Urinary bladder (tissue), 4 donors: ENCODE data around the gene ADCK1. TPM values are rescaled to one million over a fixed set of nuclear protein-coding genes. Genes with fewer than 3 reads are reported as not detected.

ENCODE experiments used
- DNase-seq: peaks from one replicate; pipeline ENCODE4 v3.0.0-alpha.2; 2015; ENCODE audit errors: extremely low spot score
- H3K27ac ChIP-seq: one replicate; pipeline ENCODE4 v1.5.1; 2013; ENCODE audit warnings: low read depth, mild to moderate bottlenecking, moderate library complexity
- H3K36me3 ChIP-seq: one replicate; pipeline ENCODE4 v1.6.1; 2013; ENCODE audit warnings: mild to moderate bottlenecking, moderate library complexity; ENCODE audit not compliant: insufficient read depth
- H3K4me1 ChIP-seq: one replicate; pipeline ENCODE4 v1.6.1; 2013; ENCODE audit warnings: mild to moderate bottlenecking, moderate library complexity; ENCODE audit not compliant: insufficient read depth
- H3K4me3 ChIP-seq: one replicate; pipeline ENCODE4 v1.5.1; 2013; ENCODE audit warnings: low read depth, low read length
- WGBS: extraction: QIAGEN DNeasy Blood & Tissue Kit; methylation state at CpG from one replicate; pipeline ENCODE4 v1.1.7; 2013; 5-methylcytosine and 5-hydroxymethylcytosine counted together
- polyA plus RNA-seq: library from polyadenylated mRNA; stranded (reverse); fragments of 200-250 nt; gene quantifications from one replicate; pipeline ENCODE4 v1.2.3, GENCODE V29; 2013
- total RNA-seq: library from RNA; depleted of rRNA; stranded (reverse); fragments of >200 nt; gene quantifications from one replicate; pipeline ENCODE4 v1.2.3, GENCODE V29; 2014
- donor health status: healthy with polysubstance abuse.
- donor health status: healthy.

Gene ADCK1
- total and polyA plus RNA-seq, 2 donors = 6.1 to 9.0 TPM

GRCh38 chr14:77830692-77831091, 30.8 kb downstream of the ADCK1 start:
- no peak for DNase-seq
- no peak overlapping the region for H3K27ac ChIP-seq
- peaks cover 2% of the 10 kb centered on the region for H3K36me3 ChIP-seq
- no peaks in the 10 kb centered on the region for H3K4me1 ChIP-seq
- no peak overlapping the region for H3K4me3 ChIP-seq
- 89% methylated on average over 2 of the region's 2 CpGs for WGBS

GRCh38 chr14:77832297-77832696, 32.4 kb downstream of the ADCK1 start:
- no peak overlapping the region for H3K4me3 ChIP-seq
- H3K4me1 ChIP-seq = no peaks in the 10 kb centered on the region
- peaks cover 2% of the 10 kb centered on the region for H3K36me3 ChIP-seq
- 37% methylated on average over 3 of the region's 3 CpGs for WGBS
- H3K27ac ChIP-seq = no peak overlapping the region
- no peak for DNase-seq

GRCh38 chr14:77837926-77838325, 38.0 kb downstream of the ADCK1 start:
- whole genome bisulfite sequencing = 73% methylated on average over 7 of the region's 7 CpGs
- no peak for DNase-seq
- no peak overlapping the region for H3K4me3 ChIP-seq
- no peak overlapping the region for H3K27ac ChIP-seq
- no peaks in the 10 kb centered on the region for H3K36me3 ChIP-seq
- no peaks in the 10 kb centered on the region for H3K4me1 ChIP-seq

- Histone ChIP-seq H3K4me1 (no peaks in the 10 kb centered on the region), H3K36me3 (no peaks in the 10 kb centered on the region), H3K27ac (no peak overlapping the region), H3K4me3 (no peak overlapping the region)
- DNase-seq = no peak
- 53% methylated on average over 8 of the region's 8 CpGs for WGBS
These were observed 39.1 kb downstream of the ADCK1 start for GRCh38 chr14:77838831-77839511.

GRCh38 chr14:77843195-77843594, 43.3 kb downstream of the ADCK1 start:
- H3K27ac ChIP-seq = no peak overlapping the region
- DNase-seq = no peak
- no peak overlapping the region for H3K4me3 ChIP-seq
- WGBS = 84% methylated on average over 3 of the region's 3 CpGs
- no peaks in the 10 kb centered on the region for H3K4me1 ChIP-seq
- no peaks in the 10 kb centered on the region for H3K36me3 ChIP-seq

- no peak overlapping the region for H3K27ac ChIP-seq
- WGBS = 95% methylated on average over 1 of the region's 1 CpG
- DNase-seq = no peak
- H3K4me3 ChIP-seq = no peak overlapping the region
- H3K36me3 ChIP-seq = no peaks in the 10 kb centered on the region
- H3K4me1 ChIP-seq = no peaks in the 10 kb centered on the region
These were observed 43.7 kb downstream of the ADCK1 start for GRCh38 chr14:77843651-77844050.

- 74% methylated on average over 4 of the region's 4 CpGs for WGBS
- Histone ChIP-seq H3K4me1 (no peaks in the 10 kb centered on the region), H3K4me3 (no peak overlapping the region), H3K36me3 (no peaks in the 10 kb centered on the region), H3K27ac (no peak overlapping the region)
- DNase-seq = no peak
These were observed 44.9 kb downstream of the ADCK1 start for GRCh38 chr14:77844802-77845201.

- no peak overlapping the region for H3K4me3 ChIP-seq
- H3K27ac ChIP-seq = no peak overlapping the region
- 82% methylated on average over 3 of the region's 3 CpGs for WGBS
- H3K4me1 ChIP-seq = no peaks in the 10 kb centered on the region
- no peaks in the 10 kb centered on the region for H3K36me3 ChIP-seq
- DNase-seq = no peak
These were observed 48.1 kb downstream of the ADCK1 start for GRCh38 chr14:77848031-77848430.

- Histone ChIP-seq H3K36me3 (no peaks in the 10 kb centered on the region), H3K4me3 (no peak overlapping the region), H3K27ac (no peak overlapping the region), H3K4me1 (no peaks in the 10 kb centered on the region)
- no peak for DNase-seq
- 94% methylated on average over 1 of the region's 1 CpG for WGBS
These were observed 49.8 kb downstream of the ADCK1 start for GRCh38 chr14:77849711-77850110.

- H3K36me3 ChIP-seq = no peaks in the 10 kb centered on the region
- H3K4me1 ChIP-seq = no peaks in the 10 kb centered on the region
- H3K4me3 ChIP-seq = no peak overlapping the region
- no peak for DNase-seq
- H3K27ac ChIP-seq = no peak overlapping the region
These were observed 54.0 kb downstream of the ADCK1 start for GRCh38 chr14:77853919-77854318.

GRCh38 chr14:77856941-77857340, 57.0 kb downstream of the ADCK1 start:
- H3K36me3 ChIP-seq = no peaks in the 10 kb centered on the region
- H3K4me3 ChIP-seq = no peak overlapping the region
- 94% methylated on average over 6 of the region's 6 CpGs for WGBS
- H3K4me1 ChIP-seq = no peaks in the 10 kb centered on the region
- no peak for DNase-seq
- H3K27ac ChIP-seq = no peak overlapping the region

- H3K4me3 ChIP-seq = no peak overlapping the region
- 91% methylated on average over 6 of the region's 6 CpGs for WGBS
- no peaks in the 10 kb centered on the region for H3K36me3 ChIP-seq
- no peak overlapping the region for H3K27ac ChIP-seq
- no peak for DNase-seq
- H3K4me1 ChIP-seq = no peaks in the 10 kb centered on the region
These were observed 60.1 kb downstream of the ADCK1 start for GRCh38 chr14:77859934-77860570.

GRCh38 chr14:77861201-77861600, 61.3 kb downstream of the ADCK1 start:
- no peak overlapping the region for H3K27ac ChIP-seq
- H3K36me3 ChIP-seq = no peaks in the 10 kb centered on the region
- 84% methylated on average over 6 of the region's 6 CpGs for WGBS
- no peaks in the 10 kb centered on the region for H3K4me1 ChIP-seq
- no peak overlapping the region for H3K4me3 ChIP-seq
- no peak for DNase-seq

- H3K36me3 ChIP-seq = no peaks in the 10 kb centered on the region
- no peak overlapping the region for H3K4me3 ChIP-seq
- 61% methylated on average over 11 of the region's 11 CpGs for WGBS
- DNase-seq = no peak
- H3K27ac ChIP-seq = no peak overlapping the region
- H3K4me1 ChIP-seq = no peaks in the 10 kb centered on the region
These were observed 62.4 kb downstream of the ADCK1 start for GRCh38 chr14:77862154-77862786.
